Kidney (tissue), 14 donors: ENCODE results near the gene ZDHHC14. TPM values are rescaled to one million over a fixed set of nuclear protein-coding genes. Genes with fewer than 3 reads are reported as not detected.
"Not testable (repeated sequence)": the region's sequence is repeated elsewhere in the genome, so short reads cannot be mapped to it uniquely, and the experiment has no call there.

Experiments
- DNase-seq, 5 donors: peaks; one replicate each; pipeline ENCODE4 v3.0.0-alpha.2; 2013 to 2020
- FAIRE-seq: peaks from 2 replicates; lab custom pipeline; 2012; peaks lifted over from hg19 to GRCh38; lab: Jason Lieb, UNC
- H3K27ac ChIP-seq, 2 donors: one replicate each; pipeline ENCODE4 v1.7.0; 2013; ENCODE audit warnings: low read depth in 2 of 2, low read length in 2 of 2, inconsistent platforms in 1 of 2
- H3K27me3 ChIP-seq: one replicate; pipeline ENCODE4 v1.7.1; 2013; ENCODE audit warnings: low read length, inconsistent platforms; ENCODE audit not compliant: control insufficient read depth, insufficient read depth
- H3K36me3 ChIP-seq, 3 donors: one replicate each; pipeline versions ENCODE4 v1.7.0 to v1.7.1; 2013; ENCODE audit warnings: low read length in 3 of 3, control low read depth in 1 of 3, inconsistent platforms in 1 of 3; ENCODE audit not compliant: insufficient read depth in 3 of 3, control insufficient read depth in 2 of 3
- H3K4me1 ChIP-seq, 3 donors: one replicate each; pipeline versions ENCODE4 v1.7.0 to v1.7.1; 2013; ENCODE audit warnings: low read length in 3 of 3, inconsistent platforms in 1 of 3, low read depth in 1 of 3; ENCODE audit not compliant: control insufficient read depth in 2 of 3, insufficient read depth in 2 of 3
- H3K4me3 ChIP-seq, 3 donors: one replicate each; pipeline versions ENCODE4 v1.7.0 to v1.8.1; 2013; ENCODE audit warnings: low read length in 3 of 3, control low read depth in 1 of 3, inconsistent platforms in 1 of 3
- H3K9ac ChIP-seq, 3 donors: one replicate each; pipeline versions ENCODE4 v1.7.0 to v1.7.1; 2013; ENCODE audit warnings: low read length in 3 of 3, control low read depth in 1 of 3, inconsistent platforms in 1 of 3
- H3K9me3 ChIP-seq, 3 donors: one replicate each; pipeline versions ENCODE4 v1.7.0 to v1.7.1; 2013; ENCODE audit warnings: low read length in 3 of 3, control low read depth in 1 of 3, inconsistent platforms in 1 of 3; ENCODE audit not compliant: control insufficient read depth in 2 of 3, insufficient read depth in 1 of 3
- CTCF ChIP-seq: IDR thresholded peaks from 3 replicates; pipeline ENCODE4 v1.5.1; 2012; ENCODE audit warnings: mild to moderate bottlenecking, moderate library complexity, borderline replicate concordance; ENCODE audit not compliant: insufficient read depth; ENCODE audit errors: extremely low read depth
- intact Hi-C: fragments of 100-400 bp; cut with DNase I; formaldehyde crosslinking; loops from one replicate; pipeline ENCODE4 v1.11.1; 2022
- polyA plus RNA-seq: library from polyadenylated mRNA; stranded (reverse); fragments of 350-450 nt; fragmentation: Illumina TruSeq; extraction: RNeasy Lipid Tissue Mini Kit (QIAGEN cat#74804); gene quantifications from one replicate; pipeline ENCODE4 v1.2.3, GENCODE V29; 2014; ENCODE audit warnings: low read depth, low replicate concordance; ENCODE audit not compliant: insufficient read depth
- total RNA-seq: library from RNA; stranded (reverse); fragmentation: NEBNext Ultra II Directional; extraction: Animal tissue kit (Norgen Biotek cat#: 25700); gene quantifications from one replicate; pipeline ENCODE4 v1.2.1, GENCODE V29; 2021
- donor health status: control.
- donor health status: control.
- donor health status: control.
- donor health status: control.
- donor health status: control.
- donor health status: DM: yes; HTN: yes; CAD: no.
- donor health status: Normal renal cell carcinoma (clear cell type).

The ZDHHC14 gene
- total and polyA plus RNA-seq, 2 donors from 2014 or later, result 13.5 to 26.7 TPM

GRCh38 chr6:157718503-157719187, 337.7 kb downstream of the ZDHHC14 start:
- Histone ChIP-seq H3K36me3 (no peaks in the 10 kb centered on the region), H3K4me3 (no peak overlapping the region), H3K27ac (no peak overlapping the region), H3K4me1 (peaks cover 0 to 12% (median 2%) of the 10 kb centered on the region in 3 donors), H3K9me3 (no peaks in the 10 kb centered on the region), H3K9ac (no peak overlapping the region), H3K27me3 (no peaks in the 10 kb centered on the region)
- intact Hi-C loops, result no loop called here
- DNase-seq, result no peak
- no peak for FAIRE-seq
- no peak for TF ChIP-seq CTCF

GRCh38 chr6:157720964-157721363, 340.0 kb downstream of the ZDHHC14 start:
- H3K9ac ChIP-seq, H3K9me3 ChIP-seq, intact Hi-C loops, DNase-seq, H3K27ac ChIP-seq, FAIRE-seq, H3K36me3 ChIP-seq, H3K4me3 ChIP-seq, H3K27me3 ChIP-seq: not testable (repeated sequence)
- H3K4me1 ChIP-seq, result peaks cover 0 to 14% (median 2%) of the 10 kb centered on the region in 3 donors

GRCh38 chr6:157721426-157721825, 340.4 kb downstream of the ZDHHC14 start:
- TF ChIP-seq CTCF, result no peak
- peaks cover 0 to 17% (median 2%) of the 10 kb centered on the region in 3 donors for H3K4me1 ChIP-seq
- H3K27me3 ChIP-seq, result no peaks in the 10 kb centered on the region
- no peak overlapping the region for H3K9ac ChIP-seq
- DNase-seq (no peak), FAIRE-seq (no peak)
- intact Hi-C loops, result no loop called here
- no peaks in the 10 kb centered on the region for H3K9me3 ChIP-seq
- H3K27ac ChIP-seq, result no peak overlapping the region
- H3K4me3 ChIP-seq, result no peak overlapping the region
- H3K36me3 ChIP-seq, result no peaks in the 10 kb centered on the region

GRCh38 chr6:157721830-157722229, 340.8 kb downstream of the ZDHHC14 start:
- TF ChIP-seq CTCF, result no peak

More at GRCh38 chr6:157721830-157722229, 340.8 kb downstream of the ZDHHC14 start:
- Histone ChIP-seq H3K36me3 (no peaks in the 10 kb centered on the region), H3K4me3 (no peak overlapping the region), H3K4me1 (peaks cover 0 to 20% (median 6%) of the 10 kb centered on the region in 3 donors), H3K27me3 (no peaks in the 10 kb centered on the region), H3K9me3 (no peaks in the 10 kb centered on the region), H3K27ac (no peak overlapping the region), H3K9ac (no peak overlapping the region)
- intact Hi-C loops, result no loop called here
- DNase-seq, result no peak
- FAIRE-seq, result no peak
